GM12878 (cell line): ENCODE data around the gene ATG9A. TPM values are rescaled to one million over a fixed set of nuclear protein-coding genes. Genes with fewer than 3 reads are reported as not detected.

ENCODE experiments used
- BCL3 ChIP-seq: IDR thresholded peaks from 2 replicates; pipeline ENCODE4 v1.6.1; 2011; ENCODE audit warnings: borderline replicate concordance, low read depth, mild to moderate bottlenecking, moderate library complexity, low read length; ENCODE audit not compliant: insufficient read depth, poor library complexity, severe bottlenecking
- EP300 ChIP-seq, 2 experiments: fragments of 150-350 bp in 1 of 2; IDR thresholded peaks; 2 replicates each; pipeline ENCODE4 v1.6.1; 2011 to 2012; ENCODE audit warnings: low read depth in 2 of 2, low read length in 2 of 2, borderline replicate concordance in 1 of 2, improper control_type of control experiment in 1 of 2, inconsistent platforms in 1 of 2; ENCODE audit not compliant: control insufficient read depth in 1 of 2
- HDGF ChIP-seq: fragments of 450-650 bp; IDR thresholded peaks from 2 replicates; pipeline ENCODE4 v1.6.1; 2016; ENCODE audit warnings: antibody characterized with exemption
- MXI1 ChIP-seq: fragments of 150-350 bp; IDR thresholded peaks from 2 replicates; pipeline ENCODE4 v1.6.1; 2011; ENCODE audit warnings: low read depth, mild to moderate bottlenecking, inconsistent platforms, low read length, improper control_type of control experiment
- POLR2AphosphoS5 ChIP-seq: IDR thresholded peaks from 2 replicates; pipeline ENCODE4 v1.6.1; 2011; ENCODE audit warnings: mild to moderate bottlenecking, low read length, inconsistent platforms
- ZBTB11 ChIP-seq: fragments of 450-650 bp; formaldehyde crosslinking; IDR thresholded peaks from 2 replicates; pipeline ENCODE4 v1.5.0; 2022; ENCODE audit warnings: mild to moderate bottlenecking, missing genetic modification characterization
- polyA plus RNA-seq, 11 experiments: library from polyadenylated mRNA; depleted of rRNA in 4 of 11; unstranded in 6 of 11; stranded (reverse) in 5 of 11; fragments of >200 nt; fragmentation: Nextera tagmentation in 4 of 11; fragmentation: Illumina TruSeq in 1 of 11; extraction: Ambion mirVana in 4 of 11; extraction: Trizol in 1 of 11; gene quantifications; 1 replicate in 1 of 11; 2 replicates in 10 of 11; pipeline versions ENCODE4 v1.2.1 to v1.2.3, GENCODE V29; 2011 to 2016; ENCODE audit warnings: inconsistent platforms in 2 of 11, missing spikeins in 2 of 11, low read depth in 1 of 11
- total RNA-seq, 4 experiments: library from RNA; depleted of rRNA in 3 of 4; stranded (reverse); fragments of >200 nt in 3 of 4; fragmentation: Illumina TruSeq in 1 of 4; extraction: Trizol in 1 of 4; gene quantifications; 2 replicates each; pipeline versions ENCODE4 v1.2.1 to v1.2.3, GENCODE V29; 2013 to 2021
- TF ChIP-seq, protein P1 (sequence below): fragments of 450-650 bp; IDR thresholded peaks from 2 replicates; pipeline ENCODE4 v1.6.1; 2017; ENCODE audit warnings: low read depth, mild to moderate bottlenecking, moderate library complexity

The ATG9A gene
- total and polyA plus RNA-seq, 10 of the 15 experiments (the other 5 are each of a cell fraction or from before 2014, with no cell fraction given) = 0.16 to 37.5 (median 14.6) TPM; not detected in 1

GRCh38 chr2:219225350-219225749, 4.1 kb downstream of the ATG9A start (continued):
- TF ChIP-seq ZBTB11 (CRISPR knock-in tag) (no peak), HDGF (no peak), BCL3 (no peak), POLR2AphosphoS5 (no peak), MXI1 (no peak), EP300 (IDR thresholded peaks at IDR 0.05; ENCODE audit: borderline replicate concordance in 1 of 2, control insufficient read depth in 1 of 2, low read depth in 2 of 2, low read length in 2 of 2) (no peak)
- TF ChIP-seq, protein P1, sequence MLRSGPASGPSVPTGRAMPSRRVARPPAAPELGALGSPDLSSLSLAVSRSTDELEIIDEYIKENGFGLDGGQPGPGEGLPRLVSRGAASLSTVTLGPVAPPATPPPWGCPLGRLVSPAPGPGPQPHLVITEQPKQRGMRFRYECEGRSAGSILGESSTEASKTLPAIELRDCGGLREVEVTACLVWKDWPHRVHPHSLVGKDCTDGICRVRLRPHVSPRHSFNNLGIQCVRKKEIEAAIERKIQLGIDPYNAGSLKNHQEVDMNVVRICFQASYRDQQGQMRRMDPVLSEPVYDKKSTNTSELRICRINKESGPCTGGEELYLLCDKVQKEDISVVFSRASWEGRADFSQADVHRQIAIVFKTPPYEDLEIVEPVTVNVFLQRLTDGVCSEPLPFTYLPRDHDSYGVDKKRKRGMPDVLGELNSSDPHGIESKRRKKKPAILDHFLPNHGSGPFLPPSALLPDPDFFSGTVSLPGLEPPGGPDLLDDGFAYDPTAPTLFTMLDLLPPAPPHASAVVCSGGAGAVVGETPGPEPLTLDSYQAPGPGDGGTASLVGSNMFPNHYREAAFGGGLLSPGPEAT = no peak
